ENCODE results near the gene PDE1C.

The PDE1C gene

GRCh38 chr7:31892099-31892829, 177.9 kb downstream of the PDE1C start:
- DNase-seq (ENCODE audit: low read depth), result no peak

GRCh38 chr7:31890766-31891165, 179.4 kb downstream of the PDE1C start:
- DNase-seq (ENCODE audit: low read depth), result no peak

GRCh38 chr7:31890198-31890597, 180.0 kb downstream of the PDE1C start:
- no peak for DNase-seq (ENCODE audit: low read depth)

GRCh38 chr7:31887006-31887405, 183.2 kb downstream of the PDE1C start:
- no peak for DNase-seq (ENCODE audit: low read depth)

- no peak for DNase-seq (ENCODE audit: low read depth)
These were observed 185.0 kb downstream of the PDE1C start for GRCh38 chr7:31885171-31885570.

GRCh38 chr7:31883761-31884164, 186.4 kb downstream of the PDE1C start:
- peak; percentile 77 for DNase-seq (ENCODE audit: low read depth)

- DNase-seq (ENCODE audit: low read depth), result no peak
These were observed 188.0 kb downstream of the PDE1C start for GRCh38 chr7:31882187-31882586.

GRCh38 chr7:31878875-31879274, 191.3 kb downstream of the PDE1C start:
- no peak for DNase-seq (ENCODE audit: low read depth)

GRCh38 chr7:31875424-31875823, 194.8 kb downstream of the PDE1C start:
- DNase-seq (ENCODE audit: low read depth), result no peak

- no peak for DNase-seq (ENCODE audit: low read depth)
These were observed 195.4 kb downstream of the PDE1C start for GRCh38 chr7:31874631-31875386.

- DNase-seq (ENCODE audit: low read depth), result no peak
These were observed 196.2 kb downstream of the PDE1C start for GRCh38 chr7:31873816-31874597.

- DNase-seq (ENCODE audit: low read depth), result no peak
These were observed 197.4 kb downstream of the PDE1C start for GRCh38 chr7:31872545-31873370.

GRCh38 chr7:31864646-31865045, 205.6 kb downstream of the PDE1C start:
- no peak for DNase-seq (ENCODE audit: low read depth)

GRCh38 chr7:31860925-31861324, 209.3 kb downstream of the PDE1C start:
- DNase-seq (ENCODE audit: low read depth), result no peak

- DNase-seq (ENCODE audit: low read depth), result no peak
These were observed 212.2 kb downstream of the PDE1C start for GRCh38 chr7:31858055-31858454.

GRCh38 chr7:31857172-31857571, 213.0 kb downstream of the PDE1C start:
- no peak for DNase-seq (ENCODE audit: low read depth)

GRCh38 chr7:31856337-31856736, 213.9 kb downstream of the PDE1C start:
- no peak for DNase-seq (ENCODE audit: low read depth)

GRCh38 chr7:31855530-31855929, 214.7 kb downstream of the PDE1C start:
- no peak for DNase-seq (ENCODE audit: low read depth)

- DNase-seq (ENCODE audit: low read depth), result no peak
These were observed 216.8 kb downstream of the PDE1C start for GRCh38 chr7:31853380-31853779.

- DNase-seq (ENCODE audit: low read depth), result no peak
These were observed 217.7 kb downstream of the PDE1C start for GRCh38 chr7:31852462-31852861.

GRCh38 chr7:31851119-31851518, 219.1 kb downstream of the PDE1C start:
- no peak for DNase-seq (ENCODE audit: low read depth)

- peak; percentile 69 for DNase-seq (ENCODE audit: low read depth)
These were observed 219.6 kb downstream of the PDE1C start for GRCh38 chr7:31850601-31851000.

Data from iris pigment epithelial cell (primary cell).